Measurements from ENCODE around the gene LMLN. TPM values are rescaled to one million over a fixed set of nuclear protein-coding genes. Genes with fewer than 3 reads are reported as not detected.
"Not testable (repeated sequence)": the region's sequence is repeated elsewhere in the genome, so short reads cannot be mapped to it uniquely, and the experiment has no call there.

The LMLN gene, protein sequence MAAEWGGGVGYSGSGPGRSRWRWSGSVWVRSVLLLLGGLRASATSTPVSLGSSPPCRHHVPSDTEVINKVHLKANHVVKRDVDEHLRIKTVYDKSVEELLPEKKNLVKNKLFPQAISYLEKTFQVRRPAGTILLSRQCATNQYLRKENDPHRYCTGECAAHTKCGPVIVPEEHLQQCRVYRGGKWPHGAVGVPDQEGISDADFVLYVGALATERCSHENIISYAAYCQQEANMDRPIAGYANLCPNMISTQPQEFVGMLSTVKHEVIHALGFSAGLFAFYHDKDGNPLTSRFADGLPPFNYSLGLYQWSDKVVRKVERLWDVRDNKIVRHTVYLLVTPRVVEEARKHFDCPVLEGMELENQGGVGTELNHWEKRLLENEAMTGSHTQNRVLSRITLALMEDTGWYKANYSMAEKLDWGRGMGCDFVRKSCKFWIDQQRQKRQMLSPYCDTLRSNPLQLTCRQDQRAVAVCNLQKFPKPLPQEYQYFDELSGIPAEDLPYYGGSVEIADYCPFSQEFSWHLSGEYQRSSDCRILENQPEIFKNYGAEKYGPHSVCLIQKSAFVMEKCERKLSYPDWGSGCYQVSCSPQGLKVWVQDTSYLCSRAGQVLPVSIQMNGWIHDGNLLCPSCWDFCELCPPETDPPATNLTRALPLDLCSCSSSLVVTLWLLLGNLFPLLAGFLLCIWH
- total RNA-seq = 1 to 10 TPM; 2.4 to 8.4 TPM

DNA sequence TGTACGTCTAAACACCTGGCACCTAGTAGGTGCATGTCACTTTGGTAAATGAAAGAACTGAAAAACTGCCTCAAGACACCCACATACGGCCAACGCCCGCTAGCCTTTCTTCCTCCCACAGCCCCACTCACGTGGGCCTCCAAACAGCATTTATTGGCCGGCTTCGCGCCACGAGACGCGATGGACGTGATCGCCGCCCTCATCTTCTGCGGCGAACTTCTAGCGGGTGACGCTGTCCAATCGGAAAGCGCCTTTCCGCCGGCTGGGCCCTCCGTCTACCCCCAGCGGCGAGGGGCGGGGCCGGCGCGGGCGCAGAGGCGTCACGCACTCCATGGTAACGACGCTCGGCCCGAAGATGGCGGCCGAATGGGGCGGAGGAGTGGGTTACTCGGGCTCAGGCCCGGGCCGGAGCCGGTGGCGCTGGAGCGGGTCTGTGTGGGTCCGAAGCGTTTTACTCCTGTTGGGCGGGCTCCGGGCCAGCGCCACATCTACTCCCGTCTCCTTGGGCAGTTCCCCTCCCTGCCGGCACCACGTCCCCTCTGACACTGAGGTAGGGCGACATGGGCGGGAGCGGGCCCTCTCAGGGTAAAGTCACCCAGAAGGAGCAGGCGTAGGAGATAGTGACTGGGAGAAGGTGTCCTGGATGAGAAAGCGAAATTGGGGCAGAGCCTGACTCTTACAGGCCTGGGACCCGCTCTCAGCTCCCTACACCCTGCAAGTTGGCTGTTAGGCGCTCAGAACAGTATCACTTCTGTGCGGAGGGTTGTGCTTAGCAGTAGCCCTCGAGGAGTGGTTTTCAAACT, at the start of gene LMLN:
LMLN (plus strand) TSS at position 327 of the 803 bp plus-strand sequence; CDS start at position 356, 29 bp downstream.
- Mint-ChIP-seq H3K36me3 (peaks cover 0 to 23% of the 10 kb centered on the region in 2 donors), H3K27ac (peak within 1 kb of the TSS; percentile 93 to 98), H3K9me3 (no peaks in the 10 kb centered on the region)
- ATAC-seq (peak; percentile 91 to 95), DNase-seq (ENCODE audit: low spot score in 2 of 2) (peak; percentile 95)

DNA sequence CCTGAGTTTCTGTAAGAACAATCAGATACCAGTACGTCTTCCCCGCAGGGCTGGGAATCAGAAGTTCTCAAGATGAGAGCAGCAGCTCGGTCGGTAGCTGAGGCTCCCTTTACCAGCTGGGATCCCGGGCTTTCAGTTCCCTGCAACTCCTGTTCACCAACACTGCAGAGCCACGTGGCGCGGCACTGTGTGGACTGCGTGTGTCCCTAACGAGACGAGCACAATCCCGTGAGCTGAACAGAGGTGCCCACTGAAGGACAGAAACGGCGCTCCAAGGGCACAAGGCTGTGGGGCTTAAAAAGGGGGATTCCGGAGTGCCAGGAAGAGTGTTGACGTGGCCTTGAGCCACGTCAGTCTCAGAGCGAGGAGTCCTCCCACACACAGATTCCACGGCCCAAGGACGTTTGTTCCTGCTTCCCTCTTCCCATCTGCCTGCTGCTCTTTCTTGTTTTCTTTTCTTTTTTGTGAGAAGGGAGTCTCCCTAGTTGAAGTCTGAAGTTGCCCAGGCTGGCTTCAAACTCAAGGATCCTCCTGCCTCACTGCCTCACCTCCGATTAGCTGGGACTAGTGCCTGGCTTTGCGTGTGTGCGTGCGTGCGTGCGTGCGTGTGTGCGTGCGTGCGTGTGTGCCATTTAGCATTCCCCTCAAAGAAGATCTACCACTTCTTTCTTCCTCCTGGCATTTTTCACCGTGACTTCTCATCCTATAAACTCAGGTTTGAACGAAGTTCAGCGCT, 47.1 kb upstream of the LMLN start:
- H3K9me3 Mint-ChIP-seq = no peaks in the 10 kb centered on the region
- peaks cover 0 to 7% of the 10 kb centered on the region in 2 donors for H3K36me3 Mint-ChIP-seq
- H3K27ac Mint-ChIP-seq = no peak overlapping the region
- DNase-seq (ENCODE audit: low spot score in 2 of 2) = no peak
- ATAC-seq = peak in 1 of 2 donors; percentile 44

DNA sequence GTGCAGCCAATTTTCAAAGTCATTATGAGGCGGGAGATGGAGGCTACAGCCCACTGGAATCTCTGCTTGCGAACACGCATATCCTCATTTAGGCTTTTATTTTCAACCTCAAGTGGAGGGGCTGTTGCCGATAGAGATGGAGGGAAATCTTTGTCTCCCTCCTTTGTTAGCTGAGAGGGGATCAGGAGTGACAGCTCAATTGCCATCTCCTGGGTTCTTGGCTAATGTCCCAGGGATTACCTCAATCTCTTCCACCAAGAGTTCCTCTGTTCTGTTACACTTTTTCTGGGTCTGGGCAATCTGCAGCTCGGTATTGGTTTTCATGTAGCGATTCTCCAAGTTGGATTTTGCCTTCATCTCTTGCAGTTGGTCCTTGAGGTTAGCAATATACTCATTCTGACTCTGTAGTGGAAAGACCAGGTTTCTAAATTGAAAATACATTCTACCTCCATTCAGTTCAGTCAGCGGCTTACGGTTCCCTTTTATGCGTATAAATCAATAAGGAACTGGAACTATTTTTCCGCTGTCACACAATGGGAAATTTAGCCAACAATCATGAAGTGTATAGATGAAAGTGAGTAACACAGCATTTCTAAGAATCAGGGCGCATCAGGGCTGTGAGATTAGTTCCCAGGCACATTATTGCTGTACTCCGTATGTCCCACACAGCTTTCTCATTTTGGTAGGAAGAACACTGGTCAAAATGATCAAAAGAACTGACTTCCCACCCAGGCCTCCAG, 46.2 kb upstream of the LMLN start:
- Mint-ChIP-seq H3K36me3 (peaks cover 0 to under 1% of the 10 kb centered on the region in 2 donors), H3K9me3 (no peaks in the 10 kb centered on the region), H3K27ac (no peak overlapping the region)
- ATAC-seq (peak; percentile 36 to 58), DNase-seq (ENCODE audit: low spot score in 2 of 2) (no peak)

DNA sequence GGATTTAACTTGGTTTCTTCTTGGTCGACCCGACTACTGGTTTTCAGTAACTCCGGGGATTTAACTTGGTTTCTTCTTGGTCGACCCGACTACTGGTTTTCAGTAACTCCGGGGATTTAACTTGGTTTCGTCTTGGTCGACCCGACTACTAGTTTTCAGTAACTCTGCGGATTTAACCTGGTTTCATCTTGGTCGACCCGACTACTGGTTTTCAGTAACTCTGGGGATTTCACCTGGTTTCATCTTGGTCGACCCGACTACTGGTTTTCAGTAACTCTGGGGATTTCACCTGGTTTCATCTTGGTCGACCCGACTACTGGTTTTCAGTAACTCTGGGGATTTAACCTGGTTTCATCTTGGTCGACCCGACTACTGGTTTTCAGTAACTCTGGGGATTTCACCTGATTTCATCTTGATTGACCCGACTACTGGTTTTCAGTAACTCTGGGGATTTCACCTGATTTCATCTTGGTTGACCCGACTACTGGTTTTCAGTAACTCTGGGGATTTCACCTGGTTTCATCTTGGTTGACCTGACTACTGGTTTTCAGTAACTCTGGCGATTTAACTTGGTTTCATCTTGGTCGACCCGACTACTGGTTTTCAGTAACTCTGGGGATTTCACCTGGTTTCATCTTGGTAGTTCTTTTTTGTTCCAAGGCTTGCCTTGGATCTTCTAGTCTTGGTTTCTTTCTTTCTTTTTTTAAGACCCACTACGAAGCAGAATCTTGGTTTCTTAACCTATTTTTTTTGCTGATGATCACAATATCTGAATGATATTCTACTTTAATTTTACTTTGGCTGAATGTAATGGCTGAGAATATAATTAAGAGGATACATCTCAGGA, 38.4 kb upstream of the LMLN start:
- H3K27ac Mint-ChIP-seq = peak overlapping the region in 1 of 2 donors; percentile 75
- ATAC-seq; H3K36me3 Mint-ChIP-seq; DNase-seq (ENCODE audit: low spot score in 2 of 2); H3K9me3 Mint-ChIP-seq: not testable (repeated sequence)

DNA sequence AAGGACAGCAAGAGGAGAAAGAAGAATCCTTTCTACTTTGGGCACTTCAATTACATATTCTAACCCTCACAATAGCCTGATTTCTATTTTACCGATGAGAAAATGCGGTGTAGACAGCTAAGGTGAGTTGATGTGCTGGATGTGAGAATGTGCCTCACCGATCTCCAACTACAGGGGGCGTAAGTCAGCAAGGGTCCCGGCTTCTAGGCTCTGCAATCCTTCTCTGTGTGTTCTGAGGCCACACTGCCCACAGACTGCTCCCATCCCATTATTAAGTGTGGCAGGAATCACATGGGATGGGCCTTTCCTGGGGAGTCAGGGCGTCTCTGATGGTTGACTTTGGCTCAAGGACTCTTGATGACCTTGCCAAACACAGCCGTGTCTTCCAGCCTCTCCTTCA, 33.6 kb upstream of the LMLN start:
- DNase-seq (ENCODE audit: low spot score in 2 of 2) (no peak), ATAC-seq (no peak)
- Mint-ChIP-seq H3K9me3 (no peaks in the 10 kb centered on the region), H3K36me3 (peaks cover 6 to 11% of the 10 kb centered on the region in 2 donors), H3K27ac (no peak overlapping the region)

DNA sequence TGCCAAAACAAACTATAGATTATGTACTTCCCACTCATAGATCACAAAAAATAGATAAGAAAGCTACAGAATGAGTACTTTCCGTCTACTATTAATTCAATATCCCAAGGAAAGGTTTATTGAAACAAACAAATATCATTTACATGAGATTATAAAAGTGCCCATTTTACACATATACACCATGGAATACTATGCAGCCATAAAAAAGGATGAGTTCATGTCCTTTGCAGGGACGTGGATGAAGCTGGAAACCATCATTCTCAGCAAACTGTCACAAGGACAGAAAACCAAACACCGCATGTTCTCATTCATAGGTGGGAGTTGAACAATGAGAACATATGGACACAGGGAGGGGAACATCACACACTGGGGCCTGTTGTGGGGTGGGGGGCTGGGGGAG, 32.4 kb upstream of the LMLN start:
- ATAC-seq; H3K36me3 Mint-ChIP-seq; DNase-seq (ENCODE audit: low spot score in 2 of 2); H3K9me3 Mint-ChIP-seq; H3K27ac Mint-ChIP-seq: not testable (repeated sequence)

DNA sequence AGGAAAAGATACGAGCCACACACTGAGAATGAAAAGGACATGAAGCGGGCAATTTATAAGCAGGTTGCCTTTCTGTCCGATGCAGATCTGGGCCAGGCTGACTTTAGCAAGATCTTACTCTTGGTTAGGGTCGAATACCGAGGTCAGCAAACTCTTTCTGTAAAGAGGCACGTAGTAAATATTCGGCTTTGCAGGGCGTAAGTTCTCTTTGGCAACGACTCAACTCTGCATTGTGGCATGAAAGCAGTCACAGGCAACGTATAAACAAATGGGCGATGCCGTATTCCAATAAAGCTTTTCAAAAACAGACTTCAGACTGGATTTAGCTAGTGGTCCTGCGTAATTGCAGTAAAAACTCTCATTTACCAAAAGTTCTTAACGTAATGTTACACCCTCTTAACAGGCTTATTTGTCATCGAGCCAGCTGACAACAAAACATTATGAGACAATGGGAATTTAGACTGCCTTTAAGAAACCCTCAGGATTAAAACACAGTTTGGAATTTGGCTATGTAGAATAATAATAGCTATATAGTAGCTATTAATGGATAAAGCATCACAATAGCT, 23.1 kb upstream of the LMLN start:
- H3K27ac Mint-ChIP-seq = no peak overlapping the region
- ATAC-seq (no peak), DNase-seq (ENCODE audit: low spot score in 2 of 2) (no peak)
- no peaks in the 10 kb centered on the region for H3K36me3 Mint-ChIP-seq
- H3K9me3 Mint-ChIP-seq = no peaks in the 10 kb centered on the region

DNA sequence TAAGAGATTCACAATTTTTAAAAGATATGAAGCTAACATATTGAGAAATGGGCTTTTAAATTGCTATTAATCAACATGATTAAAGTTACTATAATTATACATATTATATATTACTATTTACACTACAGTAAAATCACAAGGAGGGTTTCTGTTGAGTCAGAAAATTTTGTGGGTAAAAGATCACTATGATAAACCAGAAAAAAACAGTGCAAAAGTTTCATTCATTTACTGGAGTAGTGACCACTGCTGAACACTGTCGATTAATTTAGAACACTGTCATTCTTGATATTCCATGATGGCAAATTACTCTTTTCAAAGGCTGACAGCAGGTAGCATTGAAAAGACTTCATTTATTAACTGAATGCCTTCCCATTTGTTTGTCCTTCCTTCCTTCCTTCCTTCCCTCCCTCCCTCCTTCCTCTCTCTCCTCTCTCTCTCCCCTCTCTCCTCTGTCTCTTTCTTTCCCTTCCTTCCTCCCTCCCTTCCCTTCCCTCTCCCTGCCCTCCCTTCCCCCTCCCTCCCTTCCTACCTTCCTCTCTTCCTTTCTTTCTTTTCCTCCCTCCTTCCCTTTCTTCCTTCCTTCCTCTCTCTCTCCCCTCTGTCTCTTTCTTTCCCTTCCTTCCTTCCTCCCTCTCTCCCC, 19.2 kb upstream of the LMLN start:
- no peak for ATAC-seq

DNA sequence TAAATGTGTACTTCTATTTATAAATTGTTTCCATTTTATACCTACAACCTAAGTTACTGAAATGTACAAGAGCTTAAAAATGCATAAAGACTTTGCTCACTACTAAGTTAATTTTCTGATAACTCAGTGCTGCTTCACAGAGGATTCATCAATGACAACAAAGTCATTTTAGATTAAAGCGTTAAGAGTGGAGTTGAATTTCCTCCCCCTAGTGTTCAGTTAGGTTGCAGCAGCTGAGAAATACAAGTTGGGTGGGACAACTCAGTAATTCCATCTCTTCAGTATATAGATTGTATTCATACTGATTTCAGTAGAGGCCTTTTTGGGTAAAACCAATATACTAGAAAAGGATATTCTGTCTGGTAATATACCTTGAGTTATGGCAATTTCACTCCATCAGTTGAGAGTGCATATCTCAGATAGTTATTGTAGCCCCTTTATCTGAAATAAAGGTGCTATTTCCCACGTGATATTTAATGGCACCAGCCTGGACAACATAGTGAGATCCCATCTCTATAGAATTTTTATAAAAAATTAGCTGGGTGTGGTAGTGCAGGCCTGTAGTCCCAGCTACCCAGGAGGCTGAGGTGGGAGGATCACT, 17.0 kb upstream of the LMLN start:
- H3K27ac Mint-ChIP-seq = peak overlapping the region in 1 of 2 donors; percentile 14
- ATAC-seq (peak; percentile 65 to 80), DNase-seq (ENCODE audit: low spot score in 2 of 2) (no peak)
- no peaks in the 10 kb centered on the region for H3K9me3 Mint-ChIP-seq
- no peaks in the 10 kb centered on the region for H3K36me3 Mint-ChIP-seq

More for the DNA sequence above, 19.2 kb upstream of the LMLN start:
- no peaks in the 10 kb centered on the region for H3K9me3 Mint-ChIP-seq
- peak overlapping the region in 1 of 2 donors; percentile 30 for H3K27ac Mint-ChIP-seq
- DNase-seq (ENCODE audit: low spot score in 2 of 2) = no peak
- H3K36me3 Mint-ChIP-seq = no peaks in the 10 kb centered on the region

DNA sequence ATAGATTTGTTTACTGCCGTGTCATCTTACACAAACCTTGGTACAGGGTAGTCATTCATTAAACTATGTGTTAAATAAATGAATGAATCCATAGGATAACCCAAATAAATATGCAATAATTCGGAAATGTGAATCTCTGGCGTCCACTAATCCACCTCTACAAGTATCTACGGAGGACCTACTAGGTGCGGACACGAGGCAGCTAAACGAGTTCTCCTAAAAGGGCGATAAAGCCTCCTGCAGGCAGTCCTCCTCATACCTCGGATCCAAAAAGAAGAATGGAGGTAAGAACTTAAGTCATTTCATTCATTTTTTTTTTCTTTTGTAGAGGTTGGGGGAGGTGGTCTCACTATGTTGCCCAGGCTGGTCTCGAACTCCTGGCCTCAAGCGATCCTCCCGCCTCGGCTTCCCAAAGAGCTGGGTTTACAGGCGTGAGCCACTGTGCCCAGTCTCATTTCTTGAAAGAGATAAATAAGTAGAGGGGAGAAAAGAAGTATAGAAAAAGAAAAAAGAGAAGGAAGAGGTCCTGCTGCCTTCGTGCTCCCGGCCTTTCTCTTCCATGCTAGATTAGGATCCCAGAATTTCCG, 10.7 kb upstream of the LMLN start:
- Mint-ChIP-seq H3K27ac (peak overlapping the region; percentile 96 to 99), H3K36me3 (peaks cover 39 to 45% of the 10 kb centered on the region in 2 donors), H3K9me3 (no peaks in the 10 kb centered on the region)
- ATAC-seq = no peak
- DNase-seq (ENCODE audit: low spot score in 2 of 2) = no peak

DNA sequence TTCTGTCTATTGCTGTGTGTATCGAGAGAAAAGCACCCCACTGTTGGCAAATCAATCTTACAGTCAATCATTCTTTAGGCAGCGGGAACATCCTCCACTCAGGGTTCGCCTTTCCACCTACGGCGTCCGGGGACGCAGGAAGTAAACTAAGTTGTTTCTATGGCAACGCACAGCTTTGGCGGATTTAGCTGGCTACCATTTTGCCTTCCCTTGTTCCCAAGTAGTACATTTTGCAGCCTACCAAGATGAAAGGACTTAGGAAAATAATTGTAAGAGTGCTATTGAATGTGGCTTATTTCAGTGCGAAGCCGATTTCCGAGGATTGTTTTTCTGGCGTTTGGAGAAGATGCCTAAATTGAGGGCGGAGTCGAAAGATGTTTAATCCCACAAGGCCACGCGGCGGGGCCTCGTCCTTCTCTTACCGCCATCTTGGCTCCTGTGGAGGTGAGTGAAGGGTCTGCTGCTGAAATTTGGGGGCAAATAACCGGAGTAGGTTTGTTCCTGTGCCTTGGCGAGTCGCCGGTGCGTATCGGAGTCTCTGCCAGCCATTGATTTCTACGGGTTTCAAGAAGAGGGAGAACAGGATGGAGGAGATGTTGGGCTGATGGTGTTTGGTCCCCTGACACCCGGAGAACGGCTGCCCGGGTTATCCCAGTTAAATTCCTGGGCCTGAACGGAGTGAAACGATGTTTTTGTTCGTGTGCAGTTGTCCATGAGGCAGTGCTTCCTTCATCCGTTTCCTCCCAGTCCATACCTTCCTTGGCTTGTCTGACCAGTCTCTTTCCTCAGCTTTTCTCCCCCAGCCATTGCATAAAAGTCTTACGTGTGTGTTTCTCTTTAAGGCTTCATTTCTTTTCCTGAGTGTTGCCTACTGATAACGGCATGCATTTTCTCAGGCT, 10.0 kb upstream of the LMLN start, which contains the start of gene RPL35A:
RPL35A (plus strand) TSS at position 413 of the 899 bp plus-strand sequence. CDS start 778 bp downstream, outside the sequence.
- H3K27ac Mint-ChIP-seq = peak within 1 kb of the TSS; percentile 96 to 99
- peaks cover 40 to 53% of the 10 kb centered on the region in 2 donors for H3K36me3 Mint-ChIP-seq
- DNase-seq (ENCODE audit: low spot score in 2 of 2) (peak; percentile 87), ATAC-seq (peak; percentile 94 to 95)
- no peaks in the 10 kb centered on the region for H3K9me3 Mint-ChIP-seq

DNA sequence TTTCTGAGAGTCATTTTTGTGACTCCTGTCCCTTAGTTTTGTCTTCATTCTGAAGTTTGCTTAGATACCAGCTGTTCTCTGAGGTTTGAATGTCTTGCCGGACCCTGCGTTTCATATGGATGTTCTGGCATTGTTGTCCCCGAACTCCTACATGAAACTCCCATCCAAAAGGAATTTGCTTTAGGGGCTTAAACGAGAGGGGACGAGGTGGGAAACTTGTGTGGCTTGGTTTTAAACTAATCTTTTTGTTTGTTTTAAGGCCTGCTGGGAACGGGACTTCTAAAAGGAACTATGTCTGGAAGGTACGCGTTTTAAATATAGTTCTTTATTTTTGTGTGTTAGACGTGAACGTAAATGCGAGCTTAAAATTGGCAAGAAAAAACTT, 9.3 kb upstream of the LMLN start:
- no peak for DNase-seq (ENCODE audit: low spot score in 2 of 2)
- H3K9me3 Mint-ChIP-seq = no peaks in the 10 kb centered on the region
- peaks cover 40 to 53% of the 10 kb centered on the region in 2 donors for H3K36me3 Mint-ChIP-seq
- peak overlapping the region; percentile 96 to 99 for H3K27ac Mint-ChIP-seq
- ATAC-seq = no peak
